ENCODE data around the gene GRAP2.
A peak's percentile ranks its signal among the peaks of the same experiment; 100 is the strongest.

DNA sequence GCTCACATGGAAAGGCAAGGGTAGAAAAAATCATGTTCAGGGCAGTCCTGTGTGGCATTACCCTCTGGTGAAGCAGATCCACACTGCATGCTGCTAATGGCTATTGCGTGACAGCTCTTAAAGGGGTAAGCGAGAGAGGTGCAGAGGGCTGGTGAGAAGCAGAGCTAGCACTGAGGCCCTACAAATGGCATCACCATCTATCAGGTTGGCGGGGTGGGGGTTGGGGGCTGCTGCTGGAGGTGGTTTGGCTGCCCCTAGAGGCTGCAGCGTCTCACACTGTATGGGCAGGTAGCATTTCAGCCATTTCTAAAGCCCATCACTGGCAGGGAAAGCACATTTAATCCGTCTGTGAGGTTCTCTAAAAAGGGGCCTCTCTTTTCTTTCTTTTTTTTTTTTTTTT, 42.5 kb downstream of the GRAP2 start:
- TF ChIP-seq, protein P1, sequence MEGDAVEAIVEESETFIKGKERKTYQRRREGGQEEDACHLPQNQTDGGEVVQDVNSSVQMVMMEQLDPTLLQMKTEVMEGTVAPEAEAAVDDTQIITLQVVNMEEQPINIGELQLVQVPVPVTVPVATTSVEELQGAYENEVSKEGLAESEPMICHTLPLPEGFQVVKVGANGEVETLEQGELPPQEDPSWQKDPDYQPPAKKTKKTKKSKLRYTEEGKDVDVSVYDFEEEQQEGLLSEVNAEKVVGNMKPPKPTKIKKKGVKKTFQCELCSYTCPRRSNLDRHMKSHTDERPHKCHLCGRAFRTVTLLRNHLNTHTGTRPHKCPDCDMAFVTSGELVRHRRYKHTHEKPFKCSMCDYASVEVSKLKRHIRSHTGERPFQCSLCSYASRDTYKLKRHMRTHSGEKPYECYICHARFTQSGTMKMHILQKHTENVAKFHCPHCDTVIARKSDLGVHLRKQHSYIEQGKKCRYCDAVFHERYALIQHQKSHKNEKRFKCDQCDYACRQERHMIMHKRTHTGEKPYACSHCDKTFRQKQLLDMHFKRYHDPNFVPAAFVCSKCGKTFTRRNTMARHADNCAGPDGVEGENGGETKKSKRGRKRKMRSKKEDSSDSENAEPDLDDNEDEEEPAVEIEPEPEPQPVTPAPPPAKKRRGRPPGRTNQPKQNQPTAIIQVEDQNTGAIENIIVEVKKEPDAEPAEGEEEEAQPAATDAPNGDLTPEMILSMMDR (optimal IDR thresholded peaks at IDR 0.05 in 1 of 3, IDR thresholded peaks at IDR 0.05 in 1 of 3, conservative IDR thresholded peaks at IDR 0.05 in 1 of 3; ENCODE audit: extremely low read depth in 1 of 3, insufficient read depth in 2 of 3, low read length in 3 of 3): peak in 1 of 3 experiments; percentile 16
- TF ChIP-seq EZH2 (IDR thresholded peaks at IDR 0.05; ENCODE audit: low read length): no peak

Measured in keratinocyte (primary cell).